Daoy (cell line): ENCODE measurements around the gene B4GALT6. TPM values are rescaled to one million over a fixed set of nuclear protein-coding genes. Genes with fewer than 3 reads are reported as not detected.
A peak's percentile ranks its signal among the peaks of the same experiment; 100 is the strongest.
"Not testable (repeated sequence)": the region's sequence is repeated elsewhere in the genome, so short reads cannot be mapped to it uniquely, and the experiment has no call there.

Experiments
- DNase-seq: peaks from one replicate; pipeline ENCODE4 v3.0.0-alpha.2; 2015; ENCODE audit warnings: low read depth
- total RNA-seq: library from RNA; depleted of rRNA; stranded (reverse); fragments of >200 nt; shearing (Covaris generic); gene quantifications from 2 replicates; pipeline ENCODE4 v1.2.3, GENCODE V29; 2014; rRNA removed

B4GALT6 gene
- 5.8 and 6.0 TPM in 2 replicates for total RNA-seq

GRCh38 chr18:31684279-31685096 is at the start of gene B4GALT6:
B4GALT6 (minus strand) TSS chr18:31684581; CDS start chr18:31684426, 155 bp downstream.
- peak; percentile 61 for DNase-seq

DNA sequence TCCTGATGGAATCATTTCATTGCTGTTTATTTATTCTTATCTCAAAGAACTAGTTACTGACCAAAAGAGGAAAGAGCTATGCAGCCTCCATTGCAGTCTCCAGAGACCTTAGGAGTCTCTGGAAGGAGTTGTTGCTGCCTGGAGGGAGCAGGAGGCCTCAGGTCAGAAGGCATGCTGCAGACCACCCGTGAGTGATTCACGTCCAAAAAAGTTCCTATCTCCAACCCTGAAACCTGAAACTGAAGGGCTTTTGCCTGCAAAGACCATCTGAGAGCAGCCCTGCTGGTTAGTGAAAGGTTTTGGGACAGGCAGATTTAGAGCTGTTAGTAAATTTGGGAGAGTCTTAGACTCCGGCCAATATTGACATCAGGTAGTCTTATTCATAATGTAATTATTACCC is 47.2 kb upstream of the B4GALT6 start:
- no peak for DNase-seq

DNA sequence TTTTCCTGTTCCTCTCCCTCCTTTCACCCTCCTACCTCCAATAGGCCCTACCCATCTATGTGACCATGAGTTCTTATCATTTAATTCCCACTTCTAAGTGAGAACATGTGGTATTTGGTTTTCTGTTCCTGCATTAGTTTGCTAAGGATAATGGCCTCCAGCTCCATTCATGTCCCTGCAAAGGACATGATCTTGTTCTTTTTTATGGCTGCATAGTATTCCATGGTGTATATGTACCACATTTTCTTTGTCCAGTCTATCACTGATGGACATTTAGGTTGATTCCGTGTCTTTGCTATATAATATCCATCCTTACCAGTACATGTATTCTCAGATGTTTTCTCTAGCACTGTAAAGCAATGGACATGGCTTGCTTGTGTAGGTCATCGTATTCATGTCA is 44.8 kb upstream of the B4GALT6 start:
- not testable (repeated sequence) for DNase-seq

GRCh38 chr18:31723990-31724711 is 39.8 kb upstream of the B4GALT6 start:
- DNase-seq = peak; percentile 7

GRCh38 chr18:31723639-31723989 is 39.2 kb upstream of the B4GALT6 start:
- DNase-seq = peak; percentile 2

GRCh38 chr18:31722369-31722957 is 38.1 kb upstream of the B4GALT6 start:
- DNase-seq = peak; percentile 69

GRCh38 chr18:31721601-31722000 is 37.2 kb upstream of the B4GALT6 start:
- no peak for DNase-seq

- no peak for DNase-seq
Measured at GRCh38 chr18:31720867-31721266, 36.5 kb upstream of the B4GALT6 start.

DNA sequence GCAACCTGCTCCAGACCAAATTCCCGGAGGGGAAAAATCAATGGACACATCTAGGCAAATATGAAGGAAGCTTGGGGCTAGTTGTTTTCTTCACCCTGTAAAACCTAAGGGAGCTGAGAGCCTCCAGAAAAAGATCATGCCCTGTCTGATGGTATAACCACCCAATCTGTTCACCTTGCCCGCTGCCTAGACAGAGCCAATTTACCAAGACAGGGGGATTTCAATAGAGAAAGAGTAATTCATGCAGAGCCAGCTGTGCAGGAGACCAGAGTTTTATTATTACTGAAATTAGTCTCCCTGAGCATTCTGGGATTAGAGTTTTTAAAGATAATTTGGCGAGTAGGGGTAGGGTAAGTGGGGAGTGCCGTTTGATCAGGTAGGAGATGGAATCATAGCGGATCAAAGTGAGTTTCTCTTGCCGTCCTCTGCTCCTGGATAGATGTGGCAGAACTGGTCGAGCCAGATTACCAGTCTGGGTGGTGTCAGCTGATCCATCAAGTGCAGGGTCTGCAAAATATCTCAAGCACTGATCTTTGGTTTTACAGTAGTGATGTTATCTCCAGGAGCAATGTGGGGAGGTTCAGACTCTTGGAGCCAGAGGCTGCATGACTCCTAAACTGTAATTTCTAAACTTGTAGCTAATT is 35.1 kb upstream of the B4GALT6 start:
- no peak for DNase-seq

DNA sequence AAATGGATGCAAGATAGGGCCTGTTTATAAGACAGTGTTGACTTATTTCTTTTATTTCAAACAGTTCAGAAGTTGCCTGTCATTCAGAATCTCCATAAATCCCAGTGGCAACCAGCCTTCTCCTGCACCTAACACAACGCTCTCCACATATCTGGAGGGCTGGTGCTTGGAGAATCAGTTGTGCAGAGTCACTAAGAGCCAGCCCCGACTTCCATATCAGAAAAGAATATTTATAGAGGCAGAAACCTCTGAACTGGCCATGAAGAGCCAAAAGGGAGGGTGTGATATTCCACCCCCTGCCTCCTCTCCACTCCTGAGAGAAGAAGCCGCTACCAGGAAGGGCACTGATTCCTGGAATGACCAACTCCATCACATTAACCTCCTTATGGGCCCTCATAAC is 34.0 kb upstream of the B4GALT6 start:
- DNase-seq = no peak

DNA sequence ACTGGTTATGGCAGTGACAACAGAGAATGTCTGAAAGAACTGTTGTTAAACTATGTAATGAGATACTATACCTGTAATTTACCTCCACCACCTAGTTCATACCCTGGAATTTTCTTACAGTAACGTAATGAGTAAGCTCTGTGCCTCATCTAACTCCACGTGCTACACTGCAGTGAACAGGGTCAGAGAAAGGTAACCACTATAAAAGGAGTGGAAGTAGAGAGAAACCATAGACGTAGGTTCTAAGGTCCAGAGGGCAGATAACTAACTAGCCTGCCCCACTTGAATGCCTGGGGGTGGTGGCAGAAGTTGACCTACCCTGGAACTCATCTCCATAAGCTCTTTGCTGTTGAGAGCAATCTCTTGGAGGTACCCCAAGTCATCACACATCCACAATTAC is 32.0 kb upstream of the B4GALT6 start:
- no peak for DNase-seq

- DNase-seq = no peak
Measured at GRCh38 chr18:31711365-31712172, 27.2 kb upstream of the B4GALT6 start.

- DNase-seq = no peak
Measured at GRCh38 chr18:31710826-31711225, 26.4 kb upstream of the B4GALT6 start.

DNA sequence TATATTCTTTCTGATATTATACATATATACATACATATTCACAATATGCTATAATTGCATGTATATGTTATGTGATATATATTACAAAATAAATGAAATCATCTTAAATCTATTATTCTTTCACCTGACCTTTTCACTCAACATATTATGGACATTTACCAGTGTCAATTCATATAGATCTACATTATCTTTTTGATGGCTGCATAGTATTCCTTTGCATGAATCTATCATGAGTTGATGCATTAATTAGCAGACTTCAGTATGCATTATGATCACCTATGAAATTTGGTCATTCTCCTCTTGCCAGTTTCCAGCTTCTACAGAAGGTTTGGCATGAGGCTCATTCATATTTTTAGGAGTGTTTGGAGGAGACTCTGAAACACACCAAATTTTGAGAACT is 23.4 kb upstream of the B4GALT6 start:
- no peak for DNase-seq

GRCh38 chr18:31702449-31702848 is 18.1 kb upstream of the B4GALT6 start:
- DNase-seq = no peak

GRCh38 chr18:31701744-31702143 is 17.4 kb upstream of the B4GALT6 start:
- DNase-seq = no peak

DNA sequence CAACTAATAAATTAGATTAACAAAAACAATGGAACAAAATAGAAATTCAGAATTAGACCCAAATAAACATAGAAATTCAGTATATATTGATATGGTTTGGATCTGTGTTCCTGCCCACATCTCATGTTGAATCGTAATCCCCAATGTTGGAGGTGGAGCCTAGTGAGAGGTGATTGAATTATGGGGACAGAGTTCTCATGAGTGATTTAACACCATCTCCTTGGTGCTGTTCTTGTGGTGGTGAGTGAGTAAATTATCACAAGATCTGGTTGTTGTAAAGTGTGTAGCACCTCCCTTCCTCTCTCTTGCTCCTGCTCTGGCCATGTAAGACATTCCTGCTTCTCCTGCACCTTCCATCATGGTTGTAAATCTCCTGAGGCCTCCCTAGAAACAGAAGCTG is 16.6 kb upstream of the B4GALT6 start:
- no peak for DNase-seq

DNA sequence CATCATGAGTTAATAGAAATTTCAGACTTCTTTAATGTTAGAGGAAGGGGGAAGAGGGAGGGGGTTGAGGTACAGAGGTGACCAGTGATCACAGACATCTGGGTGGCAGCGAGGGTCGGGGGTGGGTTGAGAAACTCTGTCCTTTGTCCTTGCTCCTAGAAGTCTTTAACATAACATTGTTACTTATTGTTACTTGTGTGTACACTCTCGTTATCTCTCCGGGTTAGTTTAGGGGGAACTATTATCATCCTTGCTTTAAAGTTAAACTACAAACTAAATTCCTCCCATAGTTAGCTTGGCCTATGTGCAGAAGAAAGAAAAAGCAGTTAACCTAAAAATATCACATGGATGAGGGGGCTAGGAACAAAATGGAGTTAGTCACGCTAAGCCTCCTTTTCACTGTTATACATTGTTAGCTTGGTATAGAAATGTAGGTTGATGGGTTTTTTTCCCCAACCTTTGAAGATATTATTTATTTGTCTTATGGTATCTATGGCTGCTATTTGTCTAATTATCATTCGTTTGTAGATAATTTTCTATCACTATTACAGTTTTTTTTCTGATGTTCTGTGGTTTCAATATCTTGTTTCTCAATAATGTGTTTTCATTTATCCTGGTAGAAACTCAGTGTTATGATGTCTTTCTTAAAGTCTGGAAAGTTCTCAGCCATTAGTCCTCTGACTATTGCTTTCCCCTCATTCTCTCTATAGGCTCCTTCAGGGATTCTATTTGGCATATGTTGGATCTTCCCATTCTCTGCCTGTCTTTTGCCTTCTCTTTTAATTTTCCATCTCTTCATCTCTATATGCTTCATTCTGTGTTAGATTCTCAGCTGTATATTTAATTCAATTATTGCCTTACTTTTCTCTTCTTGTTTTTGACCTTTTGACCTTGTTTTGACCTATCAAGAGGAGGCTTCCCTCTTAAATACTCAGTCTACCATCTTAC is 13.2 kb upstream of the B4GALT6 start:
- DNase-seq = no peak

DNA sequence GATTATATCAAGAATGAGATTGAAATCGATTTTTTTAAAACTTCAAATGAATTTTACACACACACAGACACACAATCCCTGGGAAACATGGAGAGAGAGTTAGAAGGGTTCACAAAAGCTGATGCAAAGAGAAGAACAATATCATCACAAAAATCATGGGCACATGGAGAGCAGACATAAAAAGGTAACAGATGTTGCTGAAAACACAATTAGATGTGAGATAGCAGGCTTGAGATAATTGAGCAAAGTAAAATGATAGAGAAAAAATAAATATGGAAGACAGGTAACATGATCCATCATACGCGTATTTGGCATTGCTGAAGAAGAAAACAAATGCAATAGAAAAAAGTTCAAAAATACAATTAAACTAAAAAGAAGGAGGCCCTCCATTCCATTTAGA is 11.6 kb upstream of the B4GALT6 start:
- DNase-seq = no peak

- DNase-seq = no peak
Measured at GRCh38 chr18:31694297-31694696, 9.9 kb upstream of the B4GALT6 start.
